BLaER1 (cell line): Measurements from ENCODE around the gene GNB1L.

Experiments
- H3K27ac ChIP-seq: shearing (Covaris generic); formaldehyde crosslinking; 2 replicates; pipeline ENCODE4 v1.8.1; 2022
- H3K27me3 ChIP-seq: shearing (Covaris generic); formaldehyde crosslinking; 2 replicates; pipeline ENCODE4 v1.8.1; 2022
- H3K36me3 ChIP-seq: shearing (Covaris generic); formaldehyde crosslinking; 2 replicates; pipeline ENCODE4 v1.8.1; 2022
- H3K4me1 ChIP-seq: shearing (Covaris generic); formaldehyde crosslinking; 2 replicates; pipeline ENCODE4 v1.8.1; 2022
- H3K4me2 ChIP-seq: shearing (Covaris generic); formaldehyde crosslinking; 2 replicates; pipeline ENCODE4 v1.8.1; 2022
- H3K4me3 ChIP-seq: shearing (Covaris generic); formaldehyde crosslinking; 2 replicates; pipeline ENCODE4 v1.8.1; 2022
- H3K9ac ChIP-seq: shearing (Covaris generic); formaldehyde crosslinking; 2 replicates; pipeline ENCODE4 v1.8.1; 2022
- H3K9me3 ChIP-seq: shearing (Covaris generic); formaldehyde crosslinking; 2 replicates; pipeline ENCODE4 v1.8.1; 2022
- H4K20me1 ChIP-seq: shearing (Covaris generic); formaldehyde crosslinking; 2 replicates; pipeline ENCODE4 v1.8.1; 2022
- Cebpa-rat ChIP-seq: shearing (Covaris generic); IDR thresholded peaks from 2 replicates; pipeline ENCODE4 v1.8.1; 2022

The GNB1L gene

DNA sequence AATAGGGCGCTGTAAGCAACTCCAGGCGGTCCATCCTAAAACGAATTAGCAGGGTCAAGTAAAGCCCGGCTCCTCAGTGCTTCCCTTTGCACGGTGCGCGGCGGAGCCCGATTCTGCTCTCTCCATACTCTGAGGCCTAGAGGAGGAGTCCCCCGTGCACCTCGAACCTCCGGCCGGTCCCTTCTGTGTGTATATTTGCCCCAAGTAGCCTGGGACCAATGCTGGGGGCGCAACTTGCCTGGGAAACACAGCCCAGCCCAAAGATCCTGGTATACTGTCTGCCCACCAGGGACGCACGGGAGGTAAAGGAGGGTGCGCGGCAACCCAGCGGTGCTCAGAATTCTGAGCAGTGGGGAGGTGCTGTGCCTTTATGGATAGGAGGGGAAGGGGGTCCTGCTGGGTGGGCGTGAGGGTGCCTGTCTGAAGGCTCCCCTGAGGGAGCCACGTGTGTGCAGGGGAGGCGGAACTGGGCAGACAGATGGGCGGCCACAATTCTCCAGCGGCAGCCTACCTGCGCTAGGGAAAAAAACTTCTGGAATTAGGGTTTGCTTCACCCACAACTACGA, 98.9 kb downstream of the GNB1L start:
- no peaks in the 10 kb centered on the region for H3K9me3 ChIP-seq
- H3K36me3 ChIP-seq: no peaks in the 10 kb centered on the region
- H3K9ac ChIP-seq: no peak overlapping the region
- TF ChIP-seq Cebpa-rat: no peak
- peaks cover 100% of the 10 kb centered on the region for H3K27me3 ChIP-seq
- H3K4me2 ChIP-seq: peak overlapping the region; percentile 64; the same call in 1 of the 2 replicates
- H3K4me1 ChIP-seq: peaks cover 17% of the 10 kb centered on the region
- no peak overlapping the region for H3K4me3 ChIP-seq
- peaks cover 84% of the 10 kb centered on the region for H4K20me1 ChIP-seq
- no peak overlapping the region for H3K27ac ChIP-seq

DNA sequence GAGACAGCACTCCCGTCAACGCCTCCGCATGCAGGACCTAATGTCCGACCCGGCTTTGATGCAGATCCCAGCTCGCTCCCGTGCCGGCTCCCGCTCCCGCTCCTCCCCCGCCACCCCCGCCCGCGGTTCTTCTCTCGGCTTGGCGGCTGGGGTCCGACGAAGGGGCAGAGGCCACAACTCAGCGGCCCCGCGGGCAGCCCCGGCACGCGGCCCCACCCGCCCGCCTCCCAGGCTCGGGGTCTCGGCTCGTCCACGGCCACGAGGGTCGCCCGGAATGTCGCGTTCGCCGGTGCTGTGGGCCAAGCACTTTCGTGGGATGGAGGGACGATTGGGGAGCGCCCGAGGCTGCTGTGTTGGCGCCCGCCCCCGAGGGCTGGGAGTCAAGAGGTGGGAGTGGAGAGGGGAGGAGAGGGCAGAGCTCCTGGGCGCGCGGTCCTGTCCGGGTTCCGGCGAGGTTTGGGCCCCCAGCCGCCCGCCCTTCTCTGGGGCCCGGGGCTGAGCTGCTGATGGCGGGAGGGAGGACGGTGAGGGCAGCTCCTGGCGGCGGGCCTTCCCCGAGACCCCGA, 99.4 kb downstream of the GNB1L start:
- no peak for TF ChIP-seq Cebpa-rat
- H3K9ac ChIP-seq: no peak overlapping the region
- peaks cover 84% of the 10 kb centered on the region for H4K20me1 ChIP-seq
- H3K36me3 ChIP-seq: no peaks in the 10 kb centered on the region
- H3K4me3 ChIP-seq: no peak overlapping the region
- no peaks in the 10 kb centered on the region for H3K9me3 ChIP-seq
- no peak overlapping the region for H3K27ac ChIP-seq
- no peak overlapping the region for H3K4me2 ChIP-seq
- H3K27me3 ChIP-seq: peaks cover 97% of the 10 kb centered on the region
- H3K4me1 ChIP-seq: peaks cover 17% of the 10 kb centered on the region

GRCh38 chr22:19754701-19755144, 100.0 kb downstream of the GNB1L start:
- Histone ChIP-seq H3K27ac (no peak overlapping the region), H3K9me3 (no peaks in the 10 kb centered on the region), H3K4me3 (no peak overlapping the region), H3K36me3 (no peaks in the 10 kb centered on the region), H3K4me1 (peaks cover 17% of the 10 kb centered on the region), H3K4me2 (no peak overlapping the region), H4K20me1 (peaks cover 79% of the 10 kb centered on the region), H3K27me3 (peaks cover 97% of the 10 kb centered on the region), H3K9ac (no peak overlapping the region)
- no peak for TF ChIP-seq Cebpa-rat

- no peak overlapping the region for H3K4me2 ChIP-seq
- no peaks in the 10 kb centered on the region for H3K9me3 ChIP-seq
- H3K4me1 ChIP-seq: peaks cover 19% of the 10 kb centered on the region
- no peak overlapping the region for H3K4me3 ChIP-seq
- H3K9ac ChIP-seq: no peak overlapping the region
- H3K27me3 ChIP-seq: peaks cover 94% of the 10 kb centered on the region
- no peak overlapping the region for H3K27ac ChIP-seq
- TF ChIP-seq Cebpa-rat: no peak
- H4K20me1 ChIP-seq: peaks cover 73% of the 10 kb centered on the region
- no peaks in the 10 kb centered on the region for H3K36me3 ChIP-seq
These were observed 100.5 kb downstream of the GNB1L start for GRCh38 chr22:19753996-19754700.

GRCh38 chr22:19753090-19753842, 101.4 kb downstream of the GNB1L start:
- Histone ChIP-seq H3K27ac (no peak overlapping the region), H3K27me3 (peaks cover 93% of the 10 kb centered on the region), H4K20me1 (peaks cover 64% of the 10 kb centered on the region), H3K9me3 (no peaks in the 10 kb centered on the region), H3K4me1 (peaks cover 26% of the 10 kb centered on the region), H3K4me3 (no peak overlapping the region), H3K36me3 (no peaks in the 10 kb centered on the region), H3K9ac (no peak overlapping the region), H3K4me2 (no peak overlapping the region)
- TF ChIP-seq Cebpa-rat: no peak

- no peaks in the 10 kb centered on the region for H3K9me3 ChIP-seq
- no peak overlapping the region for H3K4me2 ChIP-seq
- no peak overlapping the region for H3K27ac ChIP-seq
- H4K20me1 ChIP-seq: peaks cover 49% of the 10 kb centered on the region; the same call in 1 of the 2 replicates
- H3K9ac ChIP-seq: no peak overlapping the region
- H3K27me3 ChIP-seq: peaks cover 77% of the 10 kb centered on the region
- TF ChIP-seq Cebpa-rat: no peak
- no peak overlapping the region for H3K4me3 ChIP-seq
- no peaks in the 10 kb centered on the region for H3K36me3 ChIP-seq
- peaks cover 17% of the 10 kb centered on the region for H3K4me1 ChIP-seq
These were observed 103.0 kb downstream of the GNB1L start for GRCh38 chr22:19751497-19752245.

GRCh38 chr22:19750507-19751490, 103.9 kb downstream of the GNB1L start:
- H3K27ac ChIP-seq: no peak overlapping the region
- peaks cover 17% of the 10 kb centered on the region for H3K4me1 ChIP-seq
- peaks cover 41% of the 10 kb centered on the region; the same call in 1 of the 2 replicates for H4K20me1 ChIP-seq
- no peaks in the 10 kb centered on the region for H3K9me3 ChIP-seq
- H3K9ac ChIP-seq: no peak overlapping the region
- TF ChIP-seq Cebpa-rat: no peak
- no peak overlapping the region for H3K4me3 ChIP-seq
- peaks cover 68% of the 10 kb centered on the region for H3K27me3 ChIP-seq
- H3K4me2 ChIP-seq: no peak overlapping the region
- H3K36me3 ChIP-seq: no peaks in the 10 kb centered on the region

DNA sequence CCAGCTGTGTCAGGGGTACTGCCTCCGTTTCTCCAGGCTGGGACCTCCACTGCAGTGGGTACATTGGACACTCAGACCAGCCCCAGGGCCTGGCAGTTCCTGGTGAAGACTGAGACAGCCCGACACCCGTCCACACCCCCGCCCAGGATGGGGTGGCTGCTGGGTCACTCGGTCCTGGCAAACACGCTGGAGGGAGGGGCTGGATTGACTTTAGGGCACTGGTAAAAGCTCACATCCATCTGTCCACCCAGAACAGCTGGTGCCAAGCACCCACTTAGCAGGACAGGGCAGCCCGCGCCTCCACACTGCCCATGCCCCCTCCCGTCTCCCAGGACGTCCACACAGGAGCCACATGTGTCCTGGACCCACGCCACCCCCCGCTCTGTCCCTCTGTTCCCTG, 104.8 kb downstream of the GNB1L start:
- Histone ChIP-seq H3K9me3 (no peaks in the 10 kb centered on the region), H3K9ac (no peak overlapping the region), H3K4me3 (no peak overlapping the region), H3K27ac (no peak overlapping the region), H3K27me3 (peaks cover 59% of the 10 kb centered on the region), H3K4me1 (peaks cover 21% of the 10 kb centered on the region), H4K20me1 (peaks cover 33% of the 10 kb centered on the region; the same call in 1 of the 2 replicates), H3K36me3 (no peaks in the 10 kb centered on the region), H3K4me2 (no peak overlapping the region)
- TF ChIP-seq Cebpa-rat: no peak
